GM21515 (cell line): ENCODE results near the gene RERE.

Source experiments
- ATAC-seq: cut with Tn5 transposase; IDR thresholded peaks from one replicate; pipeline ENCODE4 v1.9.1; 2021; ENCODE audit not compliant: unreplicated experiment

RERE gene

DNA sequence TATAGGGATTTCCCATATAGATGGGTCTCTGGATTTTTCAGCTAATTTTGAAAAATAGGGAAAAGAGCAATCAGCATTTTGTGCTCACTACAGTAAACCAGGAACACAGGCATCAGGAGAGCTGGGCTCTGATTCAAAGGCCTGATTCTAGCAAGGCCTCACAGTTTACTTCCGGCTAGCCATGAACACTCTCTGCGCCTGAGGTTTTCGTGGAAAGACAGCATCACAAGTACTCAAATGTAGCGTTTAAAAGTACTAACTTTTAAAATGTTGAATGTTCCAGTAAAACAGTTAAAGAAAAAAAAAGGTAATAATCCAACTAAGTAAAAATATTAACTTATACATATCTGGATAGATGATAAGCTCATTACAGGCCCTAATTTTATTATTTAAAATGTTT, 379.0 kb downstream of the RERE start:
- ATAC-seq = no peak

DNA sequence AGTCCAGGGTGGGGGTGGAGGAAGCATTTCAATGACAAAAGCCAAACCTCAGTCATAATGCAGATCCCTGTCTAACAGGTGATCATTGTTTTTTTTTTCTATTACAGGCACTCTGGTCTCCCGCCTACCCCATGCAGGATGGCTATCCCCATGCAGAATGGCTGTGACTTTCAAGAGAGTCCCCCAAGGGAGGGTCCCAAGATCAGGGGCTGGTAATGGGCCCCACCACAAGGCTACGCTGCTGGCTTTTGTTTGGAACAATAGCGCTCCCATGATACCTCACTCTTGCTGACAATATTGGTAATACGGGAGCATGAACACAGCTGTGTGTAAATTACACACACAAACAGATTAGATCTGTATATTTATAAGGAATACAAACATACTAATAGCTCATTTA, 380.1 kb downstream of the RERE start:
- no peak for ATAC-seq

DNA sequence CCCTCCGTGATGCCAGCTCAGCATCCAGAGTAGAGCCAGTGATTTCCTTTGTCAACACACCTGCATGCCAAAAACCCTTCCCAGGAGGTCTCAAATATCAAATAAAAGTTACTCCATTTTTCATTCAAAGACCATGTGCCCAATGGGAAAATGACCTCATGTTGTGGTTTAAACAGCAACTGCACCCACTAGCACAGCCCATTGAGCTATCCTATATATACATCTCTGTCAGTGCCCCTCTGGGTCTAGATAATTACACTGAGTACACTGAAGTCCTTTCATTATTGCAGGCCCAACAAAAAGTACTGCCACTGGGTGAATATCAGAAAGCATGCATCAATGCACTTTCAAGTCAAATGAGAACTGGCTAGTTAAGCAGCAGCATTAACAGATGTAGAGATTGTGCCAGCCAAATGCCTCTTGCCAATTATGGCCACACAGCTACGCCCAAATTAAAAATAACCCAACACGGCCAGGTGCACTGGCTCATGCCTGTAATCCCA, 381.8 kb downstream of the RERE start:
- ATAC-seq = no peak

DNA sequence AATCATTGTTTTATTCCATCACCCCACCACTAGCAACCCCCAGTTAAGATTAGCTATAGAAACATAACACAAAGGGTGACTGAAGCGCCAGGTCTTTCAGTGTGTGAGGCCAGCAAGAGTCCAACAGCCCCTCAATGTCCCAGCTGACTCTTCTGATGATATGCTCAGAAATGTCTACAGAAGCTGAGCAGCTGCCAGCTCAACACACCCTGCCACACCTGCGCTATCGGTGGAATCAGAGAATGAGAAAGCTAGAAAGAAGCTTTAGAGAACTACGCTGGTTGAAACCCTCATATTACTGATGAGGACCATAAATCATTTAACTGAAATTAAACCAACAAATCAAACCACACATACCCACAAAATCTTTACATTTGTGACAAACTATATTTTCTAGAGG, 383.3 kb downstream of the RERE start:
- ATAC-seq = no peak

DNA sequence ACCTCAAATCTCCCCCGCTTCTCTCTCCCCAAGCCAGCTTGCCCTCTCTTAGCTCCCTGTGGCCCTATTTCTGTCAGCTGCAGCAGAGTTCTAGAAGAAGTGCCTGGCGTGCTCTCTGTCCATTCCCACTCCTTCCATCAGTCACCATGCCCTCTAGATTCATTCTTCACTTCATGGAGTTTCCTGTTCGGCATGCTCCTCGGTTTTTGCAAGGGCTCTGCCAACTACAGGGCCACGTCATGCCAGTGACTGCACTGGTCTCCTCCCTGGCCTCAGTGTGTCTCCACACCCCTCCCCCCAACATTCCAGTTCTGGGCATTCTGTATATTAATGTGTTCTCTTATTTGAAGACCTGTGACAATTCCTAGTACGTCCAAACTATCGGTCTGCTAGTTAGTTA, 385.7 kb downstream of the RERE start:
- ATAC-seq = no peak

DNA sequence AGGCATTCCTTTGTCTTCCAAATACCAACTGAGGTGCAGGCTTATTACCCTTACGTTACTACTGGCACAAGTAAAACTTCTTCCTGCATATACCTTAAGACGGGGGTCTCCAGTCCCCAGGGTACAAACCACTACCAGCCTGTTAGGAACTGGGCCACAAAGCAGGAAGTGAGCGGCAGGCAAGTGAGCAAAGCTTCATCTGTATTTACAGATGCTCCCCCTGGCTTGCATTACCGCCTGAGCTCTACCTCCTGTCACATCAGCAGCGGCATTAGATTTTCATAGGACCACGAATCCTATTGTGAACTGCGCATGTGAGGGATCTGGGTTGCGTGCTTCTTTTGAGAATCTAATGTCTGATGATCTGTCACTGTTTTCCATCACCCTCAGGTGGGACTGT, 386.4 kb downstream of the RERE start:
- no peak for ATAC-seq

DNA sequence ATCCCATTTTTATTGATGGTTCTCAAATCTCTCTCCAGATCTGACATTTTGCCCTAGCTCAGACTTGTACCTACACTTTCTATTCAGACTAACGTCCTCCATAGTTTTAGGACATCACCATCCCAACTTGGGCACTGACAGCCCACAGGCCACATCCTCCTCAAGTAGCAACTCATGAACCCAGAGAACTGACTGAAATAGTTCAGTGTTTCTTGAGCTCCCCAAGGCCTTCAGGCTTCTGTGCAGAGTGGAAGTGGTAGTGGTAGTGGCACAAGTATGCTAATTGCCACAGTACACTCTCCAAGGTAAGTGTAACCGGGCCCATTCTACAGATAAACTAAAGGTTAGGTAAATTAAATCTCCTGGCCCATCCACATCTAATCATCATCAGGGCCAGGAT, 387.0 kb downstream of the RERE start:
- no peak for ATAC-seq

DNA sequence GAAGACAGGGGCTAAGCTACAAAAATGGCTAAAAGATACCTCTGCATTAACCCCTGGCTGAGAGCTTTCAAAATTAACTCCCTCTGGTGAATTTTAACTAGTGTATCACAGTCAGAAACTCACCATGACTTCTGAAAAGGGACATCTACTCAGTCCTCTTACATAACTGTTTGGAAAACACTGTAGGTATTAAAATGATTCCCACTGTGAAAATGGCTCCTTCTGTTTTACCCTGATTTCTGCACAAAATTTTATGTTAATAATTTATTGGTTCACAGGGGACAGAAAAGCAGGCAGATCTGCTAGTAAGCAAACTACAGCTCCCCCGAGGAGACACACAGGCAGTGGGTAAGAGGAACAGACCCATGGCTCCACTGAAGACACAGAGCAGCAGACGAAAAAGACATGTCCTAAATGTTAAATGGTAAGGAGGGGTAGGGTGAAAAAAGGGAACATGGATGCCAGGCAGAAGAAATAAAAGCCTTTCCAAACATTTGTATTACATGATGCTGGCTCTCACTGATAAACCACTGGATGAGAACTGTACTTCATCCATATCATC, 387.8 kb downstream of the RERE start:
- ATAC-seq = no peak

DNA sequence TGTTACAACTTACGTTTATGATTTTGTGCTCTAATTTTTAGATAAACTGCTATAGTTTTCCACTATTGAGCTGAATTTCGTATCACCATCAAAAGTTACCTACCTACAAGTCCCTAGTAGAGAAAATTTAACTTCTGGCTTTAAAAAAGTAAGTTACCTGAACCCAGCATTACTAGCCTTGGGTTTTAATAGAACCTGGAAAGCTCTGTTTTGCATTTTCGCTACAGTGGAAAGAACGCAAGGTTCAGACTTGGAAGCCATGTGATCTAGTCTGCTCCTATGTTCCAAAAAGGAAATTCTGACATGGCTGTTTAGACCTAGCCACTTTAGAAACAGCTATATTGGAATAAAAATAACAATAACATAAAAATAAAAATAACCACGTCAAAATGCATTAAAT, 389.0 kb downstream of the RERE start:
- ATAC-seq = no peak

DNA sequence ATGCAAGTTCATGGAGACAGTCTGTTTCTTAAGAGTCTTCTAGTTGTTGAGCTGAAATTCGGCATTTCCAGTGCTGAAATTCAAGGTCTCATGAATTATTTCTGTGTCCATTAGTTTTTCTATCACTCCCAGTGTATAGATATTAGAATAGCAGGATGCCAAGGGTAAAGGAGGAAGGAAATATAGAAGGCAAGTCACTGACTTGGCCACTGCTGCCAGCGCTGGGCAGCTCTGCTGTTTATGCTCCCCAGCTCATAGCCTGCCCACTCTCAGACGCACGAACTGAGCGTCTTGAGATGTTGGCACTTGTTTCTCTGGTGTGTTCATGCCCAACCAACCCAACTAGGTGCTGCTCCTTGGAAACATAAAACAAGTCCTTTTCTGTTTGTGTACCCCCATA, 389.5 kb downstream of the RERE start:
- no peak for ATAC-seq

DNA sequence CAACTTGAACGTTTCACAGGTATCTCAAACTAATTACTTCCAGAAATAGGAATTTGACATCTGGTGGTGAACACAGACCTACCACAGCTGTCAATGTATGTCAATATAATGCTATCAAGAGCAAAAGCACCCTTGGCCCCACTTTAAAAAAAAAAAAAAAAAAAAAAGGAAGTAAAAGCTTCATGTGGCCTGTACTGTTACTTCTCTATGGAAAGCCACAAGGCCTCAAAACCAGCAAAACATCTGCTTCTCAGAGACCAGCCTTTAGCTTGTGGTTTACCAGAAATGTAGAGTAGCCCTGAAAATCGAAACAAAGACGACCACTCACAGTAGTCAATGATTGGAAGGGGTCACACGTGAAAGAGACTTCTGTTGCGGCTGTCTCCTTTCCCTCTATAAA, 389.9 kb downstream of the RERE start:
- peak; percentile 64 for ATAC-seq

DNA sequence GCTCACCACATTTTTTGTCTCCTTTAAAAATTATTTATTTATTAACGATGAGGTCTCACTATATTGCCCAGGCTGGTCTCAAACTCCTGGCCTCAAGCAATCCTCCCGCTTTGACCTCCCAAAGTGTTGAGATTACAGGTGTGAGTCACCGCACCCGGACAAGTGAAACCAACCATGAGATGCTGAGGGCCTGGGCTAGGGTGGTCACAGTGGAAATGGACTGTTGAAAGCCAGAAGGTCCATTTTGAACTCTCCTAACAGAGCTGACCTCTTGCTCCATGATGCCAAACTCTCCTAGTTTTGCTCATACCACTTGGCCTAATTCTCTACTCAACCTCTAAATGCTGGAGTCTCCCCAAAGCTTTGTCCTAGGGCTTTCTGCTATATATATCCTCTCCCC, 390.4 kb downstream of the RERE start:
- peak; percentile 1 for ATAC-seq

DNA sequence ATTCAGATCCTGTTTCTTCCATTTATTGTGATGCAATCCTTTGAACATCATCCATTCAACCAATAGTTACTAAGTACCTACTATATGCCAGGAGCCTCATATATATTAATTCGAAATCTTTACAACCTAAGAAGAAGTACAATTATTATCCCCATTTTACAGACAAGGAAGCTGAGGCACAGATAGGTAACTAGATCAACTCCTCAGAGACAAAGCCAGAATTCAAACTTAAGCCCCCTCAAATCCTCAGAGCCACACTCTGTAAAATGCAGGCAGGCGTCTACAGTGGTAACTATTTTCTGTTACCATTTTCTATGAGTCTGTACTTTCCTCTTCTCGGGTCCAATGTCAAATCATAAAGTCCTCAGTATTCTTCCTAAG, 391.7 kb downstream of the RERE start:
- ATAC-seq = no peak

DNA sequence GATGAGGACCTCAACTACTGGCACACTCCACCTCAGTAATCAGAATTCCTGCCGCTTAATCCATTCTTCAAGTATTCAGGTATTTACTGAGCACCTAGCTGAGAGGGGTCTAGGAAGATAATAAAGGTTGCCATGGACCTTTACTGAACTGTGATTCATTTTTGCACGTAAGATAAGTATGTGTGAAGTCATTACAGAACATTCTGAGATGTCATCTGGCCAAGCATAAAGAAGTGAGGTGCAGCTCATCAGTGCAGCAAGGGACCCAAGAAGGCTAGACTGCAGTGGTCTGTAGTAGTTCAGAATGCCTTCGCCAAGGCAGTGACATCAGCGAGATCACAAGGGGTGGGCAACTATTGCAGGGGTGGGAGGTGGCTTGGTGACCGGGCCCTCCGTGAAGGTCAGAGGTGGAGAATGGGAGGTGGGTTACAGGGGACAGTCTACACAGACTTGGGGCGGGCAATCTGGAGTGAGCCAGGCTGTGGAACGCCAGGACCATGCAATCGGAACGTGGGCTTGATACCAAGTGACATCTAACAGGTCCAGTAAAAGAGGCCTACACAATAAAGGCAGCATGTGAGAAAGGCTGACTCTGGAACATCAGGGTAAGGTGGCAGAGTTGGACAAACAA, 392.2 kb downstream of the RERE start:
- no peak for ATAC-seq

DNA sequence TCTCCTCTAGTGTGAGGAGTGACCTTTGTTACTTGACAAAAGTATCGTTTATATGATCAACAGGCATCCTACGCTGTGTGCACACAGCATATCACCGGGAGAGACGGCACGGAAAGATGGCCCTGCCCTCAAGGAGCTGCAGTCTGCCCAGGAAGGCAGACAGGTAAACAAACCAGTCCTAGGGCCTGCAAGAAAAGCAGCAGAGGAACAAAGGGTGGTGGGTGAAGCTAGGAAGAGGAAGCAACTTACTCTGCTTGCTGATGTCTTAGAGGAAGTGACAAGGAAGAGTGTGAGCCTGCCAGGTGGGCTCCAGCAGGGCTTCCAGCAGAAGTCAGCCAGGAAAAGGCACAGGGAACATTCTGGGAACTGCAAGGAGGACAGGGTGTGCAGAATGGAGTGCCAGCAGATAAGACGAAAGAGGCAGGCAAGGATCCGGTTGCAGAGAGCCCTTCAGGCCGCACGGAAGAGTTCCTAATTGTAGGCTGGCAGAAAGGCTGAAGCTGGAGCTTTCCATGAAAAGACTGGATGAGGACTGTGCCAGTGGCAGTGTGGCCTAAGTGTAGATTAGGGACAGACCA, 392.8 kb downstream of the RERE start:
- ATAC-seq = no peak

DNA sequence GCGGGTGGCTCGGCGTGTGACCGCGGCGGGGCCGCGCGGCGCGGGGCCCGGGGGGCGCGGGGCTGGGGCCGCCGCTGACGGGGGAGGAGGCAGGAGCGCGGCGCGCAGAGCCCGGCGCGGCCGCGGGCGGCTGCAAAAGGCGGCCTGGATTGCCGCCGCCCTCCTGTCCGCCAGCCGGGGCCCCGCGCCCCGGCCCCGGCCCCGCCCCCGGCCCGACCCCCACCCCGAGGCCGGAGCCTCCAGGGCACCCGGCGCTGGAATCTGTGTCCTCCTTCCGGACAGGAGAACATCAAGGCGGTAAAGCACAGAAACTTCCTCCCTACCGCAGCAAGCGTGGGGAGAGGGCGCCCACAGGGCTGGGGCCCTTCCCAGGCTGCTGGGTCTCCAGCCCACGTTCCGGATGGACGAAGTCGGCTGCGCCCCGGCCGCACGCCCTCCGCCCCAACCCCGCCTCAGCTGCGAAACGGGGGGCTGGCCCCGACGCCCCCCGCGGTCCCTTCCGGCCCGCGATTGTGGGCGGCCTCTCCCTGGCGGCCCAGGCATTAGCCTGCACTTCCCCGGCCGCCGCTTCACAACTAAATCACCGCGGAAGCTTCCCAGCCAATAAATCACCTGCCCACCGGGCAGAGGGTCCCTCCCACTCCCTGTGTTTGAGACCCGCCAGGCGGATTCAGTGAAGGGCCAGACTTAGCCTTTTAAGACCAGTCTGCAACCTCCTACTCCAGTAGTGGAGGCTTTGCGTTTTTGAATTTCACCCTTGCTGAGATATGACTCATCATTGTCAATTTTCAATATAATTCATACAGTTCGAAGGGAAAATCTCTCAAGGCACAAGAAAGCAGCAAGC, 393.5 kb downstream of the RERE start:
- ATAC-seq = no peak

DNA sequence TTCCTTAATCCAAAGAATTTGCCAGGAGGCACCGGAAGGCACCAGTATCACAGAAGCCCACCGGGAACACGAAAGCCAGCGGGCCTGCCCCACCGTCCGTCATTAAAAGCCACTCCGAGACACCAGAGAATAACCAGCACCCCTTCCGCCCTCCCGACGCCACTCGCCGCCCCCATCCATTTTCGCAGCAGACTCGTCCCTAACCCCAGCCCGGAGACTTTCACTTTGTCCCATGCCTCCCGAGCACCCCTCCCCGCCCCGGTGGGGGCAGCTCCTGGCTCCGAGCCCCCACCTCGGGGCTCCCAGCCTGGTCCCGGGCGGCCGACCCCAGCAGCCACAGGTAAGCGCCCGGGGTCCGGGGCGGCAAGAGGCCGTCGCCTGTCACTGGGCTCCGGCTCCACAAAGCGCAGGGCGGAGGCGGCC, 394.2 kb downstream of the RERE start:
- no peak for ATAC-seq

DNA sequence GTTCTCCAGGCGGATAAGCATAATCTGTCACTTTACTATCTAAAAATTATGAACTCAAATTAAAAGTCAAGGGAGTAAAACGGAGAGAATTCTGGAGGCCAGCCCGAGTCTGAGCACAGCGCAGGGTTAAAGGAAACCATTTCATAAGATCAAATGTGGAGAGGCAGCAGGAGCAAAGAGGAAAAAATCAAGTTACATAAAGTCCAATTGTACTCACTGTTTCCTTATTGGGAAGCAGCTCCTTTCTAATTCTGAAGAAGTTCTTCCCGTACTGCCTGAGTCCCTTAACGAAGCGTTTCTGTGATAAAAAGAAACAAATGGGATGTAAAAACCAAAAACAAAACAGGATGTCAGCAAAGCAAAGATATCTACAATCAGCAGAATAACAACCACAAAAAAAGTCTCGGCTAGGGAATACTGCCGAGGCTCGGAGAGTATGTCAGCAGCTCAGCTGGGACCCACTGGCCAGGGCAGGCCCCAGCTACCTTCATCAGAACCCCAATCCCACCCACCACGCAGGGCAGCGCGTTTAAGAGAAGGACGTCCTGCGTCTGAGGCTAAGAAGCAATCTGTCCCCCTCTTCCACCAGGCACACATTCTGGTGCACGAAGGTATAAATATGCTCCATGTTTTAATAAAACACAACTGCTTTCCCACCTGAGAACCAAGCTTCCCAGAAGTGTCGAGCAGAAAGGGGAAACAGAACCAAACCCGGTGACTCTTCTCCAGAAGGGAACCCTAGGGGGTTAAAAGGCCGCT, 394.8 kb downstream of the RERE start:
- ATAC-seq = no peak

DNA sequence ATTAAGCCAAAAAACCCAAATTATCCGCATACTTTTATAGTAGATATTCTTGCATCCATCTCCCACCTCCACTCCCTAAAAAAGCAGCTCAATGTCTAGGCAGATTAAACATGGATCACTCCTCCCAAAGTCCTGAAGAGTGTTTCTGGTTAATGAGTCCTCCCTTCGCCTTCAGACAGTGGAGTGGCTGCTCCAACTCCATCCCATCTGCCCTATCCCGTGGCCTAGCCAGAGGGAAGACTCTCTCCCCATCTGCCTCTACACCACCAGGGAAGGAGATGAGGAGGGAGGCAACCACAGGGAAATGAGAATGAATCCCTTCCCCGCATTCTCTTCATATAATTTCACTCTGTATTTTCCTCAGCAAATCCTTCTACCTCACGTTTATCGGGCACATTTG, 395.7 kb downstream of the RERE start:
- ATAC-seq = no peak

DNA sequence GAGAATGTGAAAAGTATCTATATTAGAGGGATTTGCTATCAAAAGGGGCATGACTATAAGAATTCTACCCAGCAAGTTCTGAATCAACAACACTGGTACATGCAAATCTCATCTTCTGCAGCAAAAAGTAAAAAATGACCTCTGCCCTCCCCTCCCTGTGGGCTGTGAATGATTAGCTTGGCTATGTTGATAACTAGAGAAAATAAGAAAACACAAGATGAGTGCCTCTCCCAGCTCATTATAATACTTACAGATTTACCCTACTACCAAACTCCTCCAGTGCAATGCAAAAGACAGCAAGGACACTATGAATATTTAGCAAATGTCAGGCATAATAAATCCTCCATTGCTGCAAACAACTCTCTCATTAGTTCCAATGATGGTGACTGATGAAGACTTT, 397.1 kb downstream of the RERE start:
- ATAC-seq = no peak

DNA sequence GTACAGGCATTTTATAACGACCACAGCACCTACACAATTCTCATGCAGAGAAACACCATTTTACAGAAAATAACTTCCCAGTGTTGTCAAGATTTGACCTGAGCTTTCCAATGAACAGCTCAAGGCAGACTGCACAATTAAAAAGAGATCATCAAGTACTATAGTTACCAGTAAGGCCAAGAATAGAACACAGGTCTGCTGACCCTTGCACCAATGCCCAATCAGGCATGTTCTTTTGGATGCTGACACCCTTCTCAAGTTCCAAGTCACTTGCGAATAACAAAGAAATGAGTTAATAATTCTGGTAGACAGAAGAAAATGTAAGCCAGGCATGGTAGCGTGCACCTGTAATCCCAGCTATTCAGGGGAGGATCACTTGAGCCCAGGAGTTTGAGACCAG, 397.6 kb downstream of the RERE start:
- no peak for ATAC-seq
